GM12878 (cell line): ENCODE data around the gene ANKRD11. TPM values are rescaled to one million over a fixed set of nuclear protein-coding genes. Genes with fewer than 3 reads are reported as not detected.

ENCODE experiments used
- ATAC-seq: fragments of 200-7000 bp; cut with Tn5 transposase; 3 replicates; pipeline ENCODE4 v1.9.1; 2020; ENCODE audit warnings: mild to moderate bottlenecking, moderate library complexity
- BruUV-seq: library from RNA; stranded (reverse); fragments of 400-500 nt; replicated peaks from 2 replicates; lab custom pipeline; 2021; lab: Mats Ljungman, UMichigan
- CTCF ChIA-PET: fragments of 300-600 bp; sonication (Branson Sonifier 250); formaldehyde crosslinking; extraction: SDS; loops from one replicate; lab custom pipeline; 2021; ENCODE audit warnings: inconsistent platforms; lab: Yijun Ruan, JAX
- POLR2A ChIA-PET: fragments of 350-600 bp; formaldehyde crosslinking; extraction: SDS; loops from one replicate; lab custom pipeline; 2021; ENCODE audit warnings: inconsistent platforms; lab: Charles Lee
- RAD21 ChIA-PET: fragments of 300-600 bp; sonication (Branson Sonifier 250); formaldehyde crosslinking; loops from one replicate; lab custom pipeline; 2023; ENCODE audit warnings: antibody characterized with exemption; ENCODE audit not compliant: unreplicated experiment; lab: Charles Lee
- SMC1A ChIA-PET: fragments of 300-600 bp; sonication (Branson Sonifier 250); formaldehyde crosslinking; loops from one replicate; lab custom pipeline; 2023; ENCODE audit not compliant: unreplicated experiment, uncharacterized antibody; lab: Charles Lee
- DNase-seq: peaks from one replicate; pipeline ENCODE4 v3.0.0-alpha.2; 2011; ENCODE audit warnings: low read depth, low spot score
- FAIRE-seq: peaks from 3 replicates; lab custom pipeline; 2011; peaks lifted over from hg19 to GRCh38; lab: Jason Lieb, UNC
- H2AFZ ChIP-seq: 2 replicates; pipeline ENCODE4 v1.6.0; 2011; ENCODE audit warnings: low read depth, low read length, control low read depth; ENCODE audit not compliant: control insufficient read depth
- H3K27ac ChIP-seq: 2 replicates; pipeline ENCODE4 v1.5.1; 2011; ENCODE audit warnings: control low read depth; ENCODE audit not compliant: control insufficient read depth, insufficient read depth
- H3K27me3 ChIP-seq, 2 experiments: replicated peaks in 1 of 2; 2 replicates each; pipeline versions ENCODE4 v1.6.0 to v1.6.1; 2011; ENCODE audit warnings: low read length in 1 of 2; ENCODE audit not compliant: control insufficient read depth in 2 of 2, insufficient read depth in 2 of 2
- H3K36me3 ChIP-seq, 2 experiments: 2 replicates each; pipeline ENCODE4 v1.5.1; 2011; ENCODE audit warnings: low read length in 1 of 2; ENCODE audit not compliant: control insufficient read depth in 2 of 2, insufficient read depth in 2 of 2
- H3K4me1 ChIP-seq: 2 replicates; pipeline ENCODE4 v1.6.1; 2011; ENCODE audit warnings: mild to moderate bottlenecking, low read length, moderate library complexity, mixed read lengths; ENCODE audit not compliant: control insufficient read depth, insufficient read depth
- H3K4me2 ChIP-seq: 2 replicates; pipeline ENCODE4 v1.6.0; 2011; ENCODE audit warnings: control low read depth; ENCODE audit not compliant: control insufficient read depth, insufficient read depth
- H3K4me3 ChIP-seq: fragments of 200-600 bp; sonication (generic); 2 replicates; pipeline ENCODE4 v1.5.1; 2016
- H3K79me2 ChIP-seq: 2 replicates; pipeline ENCODE4 v1.6.0; 2011; ENCODE audit warnings: low read length; ENCODE audit not compliant: control insufficient read depth, insufficient read depth
- H3K9ac ChIP-seq: 2 replicates; pipeline ENCODE4 v1.8.0; 2011; ENCODE audit warnings: low read length, control low read depth, mixed read lengths; ENCODE audit not compliant: control insufficient read depth, insufficient read depth
- H3K9me3 ChIP-seq: replicated peaks from 3 replicates; pipeline ENCODE4 v1.5.1; 2011; ENCODE audit warnings: mild to moderate bottlenecking, low read length; ENCODE audit not compliant: control insufficient read depth, insufficient read depth
- H4K20me1 ChIP-seq: 2 replicates; pipeline ENCODE4 v1.6.0; 2011; ENCODE audit not compliant: control insufficient read depth, insufficient read depth
- BACH1 ChIP-seq: fragments of 450-650 bp; IDR thresholded peaks from 2 replicates; pipeline ENCODE4 v1.6.1; 2017; ENCODE audit warnings: mild to moderate bottlenecking, borderline replicate concordance
- CEBPB ChIP-seq, 2 experiments: fragments of 150-350 bp in 1 of 2; IDR thresholded peaks; 2 replicates each; pipeline ENCODE4 v1.6.1; 2012 to 2014; ENCODE audit warnings: low read depth in 2 of 2, low read length in 2 of 2, borderline replicate concordance in 1 of 2, inconsistent platforms in 1 of 2
- GATAD2B ChIP-seq: fragments of 450-650 bp; conservative IDR thresholded peaks from 2 replicates; pipeline ENCODE4 v1.6.1; 2017; ENCODE audit warnings: low read depth, mild to moderate bottlenecking, moderate library complexity
- IRF4 ChIP-seq: IDR thresholded peaks from 2 replicates; pipeline ENCODE4 v1.6.1; 2011; ENCODE audit warnings: low read depth, low read length
- SMC3 ChIP-seq: IDR thresholded peaks from 2 replicates; pipeline ENCODE4 v1.6.1; 2011; ENCODE audit warnings: low read length, improper control_type of control experiment, borderline replicate concordance
- SPI1 ChIP-seq: IDR thresholded peaks from 2 replicates; pipeline ENCODE4 v1.6.1; 2011; ENCODE audit warnings: low read depth, mild to moderate bottlenecking, low read length, moderate library complexity, borderline replicate concordance; ENCODE audit not compliant: insufficient read depth
- TAF1 ChIP-seq: IDR thresholded peaks from 2 replicates; pipeline ENCODE4 v1.6.1; 2011; ENCODE audit warnings: mild to moderate bottlenecking, low read depth, low read length, borderline replicate concordance
- WGBS: methylation state at CpG from one replicate; pipeline ENCODE4 v1.1.6; 2016; ENCODE audit warnings: low lambda C conversion rate; ENCODE audit not compliant: insufficient replicate concordance, insufficient coverage; ENCODE audit errors: missing lambda C conversion rate; 5-methylcytosine and 5-hydroxymethylcytosine counted together
- in situ Hi-C: fragments of 300-500 bp; cut with MboI; formaldehyde crosslinking; loops from 9 replicates; pipeline ENCODE4 v1.14.3; 2018; ENCODE audit warnings: mixed read lengths
- intact Hi-C: fragments of 100-400 bp; cut with micrococcal nuclease; formaldehyde crosslinking; loops from one replicate; pipeline ENCODE4 v1.14.2; 2022; ENCODE audit not compliant: unreplicated experiment
- polyA plus RNA-seq, 11 experiments: library from polyadenylated mRNA; depleted of rRNA in 4 of 11; unstranded in 6 of 11; stranded (reverse) in 5 of 11; fragments of >200 nt; fragmentation: Nextera tagmentation in 4 of 11; fragmentation: Illumina TruSeq in 1 of 11; extraction: Ambion mirVana in 4 of 11; extraction: Trizol in 1 of 11; gene quantifications; 1 replicate in 1 of 11; 2 replicates in 10 of 11; pipeline versions ENCODE4 v1.2.1 to v1.2.3, GENCODE V29; 2011 to 2016; ENCODE audit warnings: inconsistent platforms in 2 of 11, missing spikeins in 2 of 11, low read depth in 1 of 11
- total RNA-seq, 4 experiments: library from RNA; depleted of rRNA in 3 of 4; stranded (reverse); fragments of >200 nt in 3 of 4; fragmentation: Illumina TruSeq in 1 of 4; extraction: Trizol in 1 of 4; gene quantifications; 2 replicates each; pipeline versions ENCODE4 v1.2.1 to v1.2.3, GENCODE V29; 2013 to 2021
- TF ChIP-seq, protein P1 (sequence below): fragments of 450-650 bp; IDR thresholded peaks from 2 replicates; pipeline ENCODE4 v1.6.1; 2014; ENCODE audit warnings: mild to moderate bottlenecking

ANKRD11 gene
- total and polyA plus RNA-seq, 10 of the 15 experiments (the other 5 are each of a cell fraction or from before 2014, with no cell fraction given) = 5.1 to 103 (median 27.4) TPM

GRCh38 chr16:89499767-89500166 lies 9.4 kb upstream of the ANKRD11 start:
- H3K4me3 ChIP-seq = no peak overlapping the region
- H3K4me2 ChIP-seq = no peak overlapping the region
- H3K9me3 ChIP-seq = no peaks in the 10 kb centered on the region
- no peak overlapping the region for H3K27ac ChIP-seq
- intact Hi-C loops = no loop called here
- no peak for DNase-seq
- POLR2A ChIA-PET = interaction anchor here (0.6 to 1.2 kb wide), 2 partner anchors 90 to 472 kb away, joined by 3 to 5 read pairs; no protein-coding TSS in a partner anchor
- no peak overlapping the region for H3K9ac ChIP-seq
- RAD21 ChIA-PET = no interaction called here
- no peaks in the 10 kb centered on the region for H3K79me2 ChIP-seq
- no peak for ATAC-seq
- BruUV-seq = no TSS peak
- in situ Hi-C loops = no loop called here
- no peaks in the 10 kb centered on the region for H3K4me1 ChIP-seq
- CTCF ChIA-PET = no interaction called here
- no peak for TF ChIP-seq SPI1
- SMC1A ChIA-PET = no interaction called here
- 100% methylated on average over 3 of the region's 3 CpGs for WGBS
- H2AFZ ChIP-seq = no peak overlapping the region
- peaks cover 0 to 2% of the 10 kb centered on the region in 2 experiments; a peak in 1 of 4 replicates for H3K36me3 ChIP-seq
- FAIRE-seq = no peak
- no peaks in the 10 kb centered on the region for H4K20me1 ChIP-seq
- H3K27me3 ChIP-seq = no peaks in the 10 kb centered on the region

- in situ Hi-C loops = no loop called here
- SMC1A ChIA-PET = interaction anchor here (0.6 kb wide), 1 partner anchor 811 kb away, joined by 4 read pairs; no protein-coding TSS in a partner anchor
- Histone ChIP-seq H3K79me2 (no peaks in the 10 kb centered on the region), H3K27me3 (no peaks in the 10 kb centered on the region), H3K4me2 (no peak overlapping the region), H3K4me1 (no peaks in the 10 kb centered on the region), H3K9me3 (no peaks in the 10 kb centered on the region), H3K4me3 (no peak overlapping the region), H3K27ac (no peak overlapping the region), H3K36me3 (peaks cover 0 to 2% of the 10 kb centered on the region in 2 experiments; a peak in 1 of 4 replicates), H4K20me1 (no peaks in the 10 kb centered on the region), H2AFZ (no peak overlapping the region), H3K9ac (no peak overlapping the region)
- no peak for DNase-seq
- RAD21 ChIA-PET = no interaction called here
- WGBS = 87% methylated on average over 10 of the region's 10 CpGs
- BruUV-seq = no TSS peak
- POLR2A ChIA-PET = interaction anchor here (1.2 to 2.0 kb wide), 2 partner anchors 10 to 89 kb away, joined by 3 to 7 read pairs; partner anchors contain the start of gene SPG7
- CTCF ChIA-PET = interaction anchor here (1.5 kb wide), 1 partner anchor 11 kb away, joined by 3 read pairs; no protein-coding TSS in a partner anchor
- TF ChIP-seq, protein P1, sequence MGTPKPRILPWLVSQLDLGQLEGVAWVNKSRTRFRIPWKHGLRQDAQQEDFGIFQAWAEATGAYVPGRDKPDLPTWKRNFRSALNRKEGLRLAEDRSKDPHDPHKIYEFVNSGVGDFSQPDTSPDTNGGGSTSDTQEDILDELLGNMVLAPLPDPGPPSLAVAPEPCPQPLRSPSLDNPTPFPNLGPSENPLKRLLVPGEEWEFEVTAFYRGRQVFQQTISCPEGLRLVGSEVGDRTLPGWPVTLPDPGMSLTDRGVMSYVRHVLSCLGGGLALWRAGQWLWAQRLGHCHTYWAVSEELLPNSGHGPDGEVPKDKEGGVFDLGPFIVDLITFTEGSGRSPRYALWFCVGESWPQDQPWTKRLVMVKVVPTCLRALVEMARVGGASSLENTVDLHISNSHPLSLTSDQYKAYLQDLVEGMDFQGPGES = no peak
- TF ChIP-seq SMC3 = no peak
- TF ChIP-seq CEBPB (IDR thresholded peaks at IDR 0.05; ENCODE audit: borderline replicate concordance in 1 of 2, low read depth in 2 of 2, low read length in 2 of 2) = no peak
- TF ChIP-seq GATAD2B = no peak
- no peak for TF ChIP-seq TAF1
- no peak for TF ChIP-seq BACH1
- no peak for TF ChIP-seq IRF4
- FAIRE-seq = no peak
- intact Hi-C loops = no loop called here
- ATAC-seq = no peak
These were observed 8.5 kb upstream of the ANKRD11 start for GRCh38 chr16:89498839-89499238.
